ENCODE measurements around the gene MYO9B.
"Not testable (repeated sequence)": the region's sequence is repeated elsewhere in the genome, so short reads cannot be mapped to it uniquely, and the experiment has no call there.

Gene MYO9B

DNA sequence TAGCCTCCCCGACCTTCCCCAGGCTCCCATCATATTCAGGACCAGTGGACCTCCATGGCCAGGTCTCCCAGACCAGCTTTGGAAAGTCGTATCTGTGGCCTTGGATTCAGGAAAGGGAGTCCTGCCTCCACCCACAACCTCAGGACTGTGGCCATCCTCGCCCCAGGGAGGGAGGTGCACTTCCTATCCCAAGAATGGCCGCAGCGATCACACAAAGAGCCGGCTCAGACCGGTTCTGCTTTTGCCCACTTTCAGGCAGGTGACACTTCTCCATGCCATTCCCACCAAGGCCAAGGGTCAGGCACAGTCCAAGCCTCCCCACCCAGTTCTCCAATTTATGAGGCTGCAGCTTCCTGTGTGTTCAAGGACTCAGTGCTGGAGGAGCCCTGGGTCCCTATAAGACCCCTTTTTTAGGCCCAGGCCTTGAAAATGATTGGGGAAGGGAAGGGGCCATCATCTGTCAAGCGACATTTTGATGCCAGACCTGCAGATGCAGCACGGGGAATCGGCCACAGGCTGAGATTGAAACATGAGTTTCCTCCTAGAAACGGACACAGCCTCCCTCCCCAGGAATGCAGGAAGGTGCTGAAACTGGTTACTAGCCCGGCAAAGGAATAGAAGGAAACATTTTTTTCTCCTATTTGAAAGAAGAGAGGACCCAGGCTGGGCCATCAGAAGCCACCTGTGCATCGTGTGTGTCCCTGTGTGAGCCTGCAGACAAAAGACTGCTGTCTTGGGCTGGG is 74.0 kb downstream of the MYO9B start:
- no peak for DNase-seq

DNA sequence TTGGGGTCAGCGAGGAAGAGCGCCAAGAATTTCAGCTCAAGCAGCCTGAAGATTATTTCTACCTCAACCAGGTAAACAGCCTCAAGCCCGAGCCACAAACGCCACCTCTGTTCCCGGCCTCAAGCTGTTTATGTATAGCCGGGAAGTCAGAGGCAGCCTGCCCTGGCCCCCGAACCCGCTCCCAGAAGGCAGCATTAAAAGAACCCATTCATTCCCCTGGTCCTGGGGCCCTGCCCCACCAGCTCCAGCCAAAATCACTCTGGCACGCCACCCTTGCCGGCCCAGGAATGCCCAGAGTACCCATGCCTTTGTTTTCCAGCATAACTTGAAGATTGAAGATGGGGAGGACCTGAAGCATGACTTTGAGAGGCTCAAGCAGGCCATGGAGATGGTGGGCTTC is 78.4 kb downstream of the MYO9B start:
- no peak for DNase-seq

DNA sequence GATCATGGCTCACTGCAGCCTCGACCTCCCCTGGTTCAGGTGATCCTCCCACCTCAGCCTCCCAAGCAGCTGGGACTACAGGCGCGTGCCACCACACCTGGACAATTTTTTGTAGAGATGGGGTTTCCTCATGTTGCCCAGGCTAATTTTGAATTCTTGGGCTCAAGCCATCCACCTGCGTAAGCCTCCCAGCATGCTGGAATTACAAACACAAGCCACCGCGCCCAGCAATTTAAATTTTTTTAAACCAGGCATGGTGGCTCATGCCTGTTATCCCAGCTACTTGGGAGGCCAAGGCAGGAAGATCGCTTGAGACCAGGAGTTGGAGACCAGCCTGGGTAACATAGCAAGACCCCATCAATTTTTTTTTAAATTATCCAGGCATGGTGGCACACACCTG is 79.7 kb downstream of the MYO9B start:
- no peak for DNase-seq

DNA sequence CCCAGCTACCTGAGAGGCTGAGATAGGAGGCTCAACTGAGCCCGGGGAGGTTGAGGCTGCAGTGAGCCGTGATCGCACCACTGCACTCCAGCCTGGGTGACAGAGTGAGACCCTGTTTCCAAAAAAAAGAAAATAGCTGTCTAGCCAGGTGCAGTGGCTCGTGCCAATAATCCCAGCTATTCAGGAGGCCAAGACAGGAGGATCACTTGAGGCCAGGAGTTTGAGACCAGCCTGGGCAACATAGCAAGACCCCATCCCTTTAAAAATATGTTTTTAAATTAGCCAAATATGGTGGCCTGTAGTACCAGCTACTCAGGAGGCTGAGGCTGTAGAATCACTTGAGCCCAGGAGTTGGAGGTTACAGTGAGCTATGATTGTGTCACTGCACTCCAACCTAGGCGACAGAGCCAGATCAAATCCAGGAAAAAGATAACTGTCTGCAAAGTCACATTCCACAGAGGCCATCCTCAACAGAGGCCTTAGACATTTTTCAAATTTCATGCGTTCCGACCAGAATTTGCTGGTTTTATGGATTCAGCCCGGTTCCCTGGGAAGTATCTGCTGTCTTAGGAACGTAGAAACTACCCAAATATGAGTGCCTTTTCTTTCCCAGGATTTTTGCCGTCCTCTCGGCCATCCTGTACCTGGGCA is 80.8 kb downstream of the MYO9B start:
- DNase-seq: no peak

DNA sequence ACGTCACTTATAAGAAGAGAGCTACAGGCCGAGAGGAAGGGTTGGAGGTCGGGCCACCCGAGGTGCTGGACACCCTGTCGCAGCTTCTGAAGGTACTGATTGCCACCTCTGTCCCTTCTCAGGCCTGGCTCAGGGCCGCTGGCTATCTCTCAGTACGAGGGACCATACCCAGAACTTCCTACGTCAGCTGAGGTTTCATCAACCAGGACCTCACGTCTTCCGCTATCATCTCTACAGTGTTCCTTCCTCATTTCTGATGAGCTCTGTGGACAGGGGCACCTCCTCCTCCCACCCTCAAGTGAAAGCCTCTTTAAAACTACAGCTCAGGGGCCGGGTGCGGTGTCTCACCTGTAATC is 81.3 kb downstream of the MYO9B start:
- no peak for DNase-seq

DNA sequence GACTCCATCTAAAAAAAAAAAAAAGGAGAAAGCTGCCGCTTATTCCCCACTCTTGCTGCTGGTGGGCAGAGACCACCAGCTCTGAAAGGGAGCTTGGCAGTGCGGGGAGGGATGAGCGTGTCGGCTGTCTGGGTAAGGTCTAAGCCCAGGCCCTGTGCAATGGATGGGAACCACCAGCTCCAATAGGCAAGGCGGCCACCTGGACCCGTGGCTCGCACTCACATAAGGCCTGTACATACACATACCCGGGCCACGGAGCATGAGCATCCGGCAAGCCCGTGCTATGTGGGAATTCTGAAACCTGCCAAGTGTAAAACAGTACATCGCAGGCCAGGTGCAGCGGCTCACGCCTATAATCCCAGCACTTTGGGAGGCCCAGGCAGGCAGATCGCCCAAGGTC is 83.0 kb downstream of the MYO9B start:
- no peak for DNase-seq

DNA sequence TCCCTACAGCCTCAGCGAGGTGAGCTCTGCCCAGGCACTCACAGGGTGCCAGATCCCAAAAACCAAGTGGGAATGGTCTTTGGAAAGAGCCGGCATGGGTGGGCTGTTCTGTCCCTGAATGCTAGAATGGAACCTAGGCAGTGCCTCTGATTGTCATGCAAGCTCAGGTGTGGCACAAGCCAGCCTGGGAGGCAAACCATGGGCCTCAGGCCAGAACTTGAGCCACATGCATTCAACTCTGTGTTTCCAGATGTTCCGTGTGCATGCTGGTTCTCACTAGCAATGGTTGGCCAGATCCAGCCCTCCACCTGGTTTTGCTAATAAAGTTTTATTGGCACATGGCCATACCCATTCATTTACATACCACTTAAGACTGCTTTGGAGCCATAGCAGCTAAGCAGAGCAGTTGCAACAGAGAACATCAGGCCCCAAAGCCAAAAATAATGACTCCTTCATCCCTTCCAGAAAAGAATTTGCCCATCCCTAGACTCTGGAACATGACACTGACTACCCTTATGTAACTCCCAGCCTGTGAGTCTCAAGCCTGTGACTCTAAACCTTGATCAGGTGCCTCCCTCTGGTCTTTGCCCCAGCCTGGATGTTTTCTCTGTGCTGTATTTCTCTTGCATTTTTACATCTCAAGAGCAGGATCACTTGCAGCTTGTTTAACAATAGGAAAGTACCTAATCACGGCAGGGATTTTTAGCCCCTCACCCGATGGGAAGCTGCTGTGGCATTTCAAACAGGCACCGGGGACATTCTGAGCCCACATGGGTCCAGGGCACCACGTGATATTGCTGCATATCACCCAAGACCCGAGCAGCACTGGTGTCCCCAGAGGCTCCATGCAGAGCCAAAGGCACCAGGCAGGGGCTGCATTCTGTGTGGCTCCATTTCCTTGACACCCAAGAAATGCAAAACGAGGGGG is 84.2 kb downstream of the MYO9B start:
- DNase-seq: no peak

DNA sequence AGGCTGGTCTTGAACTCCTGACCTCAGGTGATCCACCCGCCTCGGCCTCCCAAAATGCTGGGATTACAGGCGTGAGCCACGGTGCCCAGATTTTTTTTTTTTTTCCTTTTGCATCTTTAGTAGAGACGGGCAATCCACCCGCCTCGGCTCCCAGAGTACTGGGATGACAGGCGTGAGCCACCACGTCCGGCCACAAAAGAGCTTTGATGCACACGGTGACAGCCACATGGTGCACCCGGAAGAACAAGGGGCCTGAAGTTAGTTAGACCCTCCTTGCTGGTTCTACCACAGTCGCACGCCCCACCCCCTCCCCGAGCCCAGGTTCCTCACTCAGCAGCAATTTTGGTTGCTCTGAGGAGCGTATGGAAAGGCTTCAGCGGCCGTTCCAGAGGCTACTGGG is 85.3 kb downstream of the MYO9B start:
- no peak for DNase-seq

DNA sequence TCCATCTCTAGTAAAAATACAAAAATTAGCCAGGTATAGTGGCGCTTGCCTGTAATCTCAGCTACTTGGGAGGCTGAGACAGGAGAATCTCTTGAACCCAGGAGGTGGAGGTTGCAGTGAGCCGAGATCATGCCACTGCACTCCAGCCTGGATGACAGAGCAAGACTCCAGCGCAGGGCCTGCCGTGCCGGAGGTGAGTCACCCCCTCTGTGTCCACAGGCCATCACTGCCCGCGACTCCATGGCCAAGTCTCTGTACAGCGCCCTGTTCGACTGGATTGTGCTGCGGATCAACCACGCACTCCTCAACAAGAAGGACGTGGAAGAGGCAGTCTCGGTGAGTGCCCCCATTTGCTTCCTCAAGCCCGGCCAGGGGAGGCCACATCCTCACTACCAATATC is 86.6 kb downstream of the MYO9B start:
- not testable (repeated sequence) for DNase-seq

DNA sequence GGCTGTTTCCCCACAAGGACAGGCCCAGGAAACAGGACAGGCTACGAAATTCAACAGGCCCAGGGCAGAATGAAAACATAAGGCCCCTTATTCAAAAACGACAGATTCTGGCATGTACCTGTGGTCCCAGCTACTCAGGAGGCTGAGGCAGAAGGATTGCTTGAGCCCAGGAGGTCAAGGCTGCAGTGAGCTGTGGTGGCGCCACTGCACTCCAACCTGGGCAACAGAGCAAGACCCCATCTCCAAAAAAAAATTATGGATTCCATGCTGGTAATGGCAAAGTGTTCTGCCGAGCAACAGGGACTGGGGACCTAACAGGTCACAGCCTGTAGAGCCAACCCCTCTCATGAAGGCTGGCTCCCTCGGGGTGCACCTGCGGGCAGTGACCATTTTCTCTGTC is 87.0 kb downstream of the MYO9B start:
- no peak for DNase-seq

DNA sequence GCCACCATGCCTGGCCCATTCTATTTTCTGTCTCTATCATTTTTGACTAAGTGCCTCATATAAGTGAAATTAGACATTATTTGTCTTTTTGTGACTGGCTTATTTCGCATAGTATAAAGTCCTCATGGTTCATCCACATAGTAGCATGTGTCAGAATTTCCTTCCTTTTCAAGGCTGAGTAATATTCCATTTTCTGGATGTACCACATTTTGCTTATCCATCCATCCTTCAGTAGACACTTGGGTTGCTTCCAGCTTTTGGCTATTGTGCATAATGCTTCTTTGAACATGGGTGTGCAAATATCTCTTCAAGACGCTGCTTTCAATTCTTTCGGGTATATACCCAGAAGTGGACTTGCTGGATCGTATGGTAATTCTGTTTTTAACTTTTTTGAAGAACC is 88.1 kb downstream of the MYO9B start:
- DNase-seq: no peak

DNA sequence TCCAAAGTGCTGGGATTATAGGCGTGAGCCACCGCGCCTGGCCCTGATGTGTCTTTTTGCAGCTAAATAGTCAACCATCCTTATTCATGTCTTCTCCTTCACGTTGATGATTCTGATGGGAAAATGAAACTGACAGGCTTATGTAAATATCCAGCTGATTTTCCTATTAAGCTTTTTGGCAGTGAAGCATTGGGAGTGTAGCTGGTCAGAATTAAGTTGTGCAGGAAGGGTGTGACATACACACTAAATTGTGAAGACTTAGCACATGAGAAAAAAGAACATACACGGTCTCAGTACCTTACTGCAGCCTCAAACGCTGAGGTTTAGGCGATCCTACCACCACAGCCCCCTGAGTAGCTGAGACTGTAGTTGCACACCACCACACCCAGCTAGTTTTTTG is 89.1 kb downstream of the MYO9B start:
- no peak for DNase-seq

DNA sequence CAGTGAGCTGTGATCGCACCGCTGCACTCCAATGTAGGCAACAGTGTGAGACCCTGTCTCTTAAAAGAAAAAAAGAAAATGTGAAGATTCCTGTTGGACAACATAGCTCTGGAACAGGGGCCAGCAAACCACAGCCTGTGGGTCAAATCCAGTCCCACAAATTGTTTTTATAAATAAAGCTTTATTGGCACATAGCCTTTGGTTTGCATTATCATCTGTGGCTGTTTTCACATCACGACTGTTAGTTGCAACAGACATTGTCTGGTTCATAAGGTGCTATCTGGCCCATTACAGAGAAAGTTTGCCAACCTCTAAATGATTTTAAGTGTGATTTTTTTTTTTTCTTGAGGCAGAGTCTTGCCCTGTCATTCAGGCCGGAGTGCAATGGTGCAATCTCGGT is 90.1 kb downstream of the MYO9B start:
- DNase-seq: no peak

DNA sequence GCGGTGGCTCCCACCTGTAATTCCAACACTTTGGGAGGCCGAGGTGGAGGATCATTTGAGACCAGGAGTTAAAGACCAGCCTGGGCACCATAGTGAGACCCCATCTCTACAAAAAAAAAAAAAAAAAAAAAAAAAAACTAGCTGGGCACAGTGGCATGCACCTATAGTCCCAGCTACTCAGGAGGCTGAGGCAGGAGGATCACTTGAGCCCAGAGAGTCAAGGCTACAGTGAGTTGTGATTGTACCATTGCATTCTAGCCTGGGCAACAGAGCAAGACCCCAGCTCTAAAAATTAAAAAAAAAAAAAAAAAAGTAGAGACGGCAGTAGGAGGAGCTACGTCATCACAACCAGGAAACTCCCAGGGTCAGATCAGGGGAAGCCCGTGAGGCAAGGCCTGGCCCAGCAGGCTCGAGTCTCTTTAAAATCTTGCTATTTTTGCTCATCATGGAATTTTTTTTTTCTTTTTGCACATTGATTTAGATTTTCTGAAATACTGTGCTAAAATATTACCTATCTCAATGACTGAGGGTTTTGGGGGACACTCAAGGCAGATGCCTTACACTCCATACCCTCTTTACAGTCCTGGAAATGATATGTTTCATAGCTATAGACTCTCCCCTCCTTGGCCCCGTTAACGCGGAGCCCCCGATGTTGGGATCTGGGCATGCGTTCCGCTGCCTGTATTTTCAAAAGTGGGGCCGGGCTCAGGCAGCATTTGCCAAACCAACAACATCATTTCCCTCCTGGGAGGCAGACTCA is 95.1 kb downstream of the MYO9B start:
- DNase-seq: no peak

DNA sequence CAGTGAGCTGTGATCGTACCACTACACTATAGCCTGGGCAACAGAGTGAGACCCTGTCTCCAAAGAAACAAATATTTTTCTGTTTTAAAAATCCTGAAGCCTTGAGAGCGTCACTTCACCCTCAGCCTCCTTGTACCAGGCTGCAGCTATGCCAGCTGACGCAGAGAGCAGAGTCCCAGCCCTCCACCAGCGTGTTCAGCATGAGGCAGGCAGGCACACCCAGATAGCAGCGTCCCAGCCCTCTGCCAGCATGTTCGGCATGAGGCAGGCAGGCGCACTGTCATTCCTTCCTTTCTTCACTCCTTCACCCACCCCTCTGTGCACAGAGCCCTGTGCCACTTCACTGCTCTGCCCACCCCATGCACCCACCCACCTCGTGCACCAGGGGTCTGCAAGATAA is 96.3 kb downstream of the MYO9B start:
- DNase-seq: no peak

DNA sequence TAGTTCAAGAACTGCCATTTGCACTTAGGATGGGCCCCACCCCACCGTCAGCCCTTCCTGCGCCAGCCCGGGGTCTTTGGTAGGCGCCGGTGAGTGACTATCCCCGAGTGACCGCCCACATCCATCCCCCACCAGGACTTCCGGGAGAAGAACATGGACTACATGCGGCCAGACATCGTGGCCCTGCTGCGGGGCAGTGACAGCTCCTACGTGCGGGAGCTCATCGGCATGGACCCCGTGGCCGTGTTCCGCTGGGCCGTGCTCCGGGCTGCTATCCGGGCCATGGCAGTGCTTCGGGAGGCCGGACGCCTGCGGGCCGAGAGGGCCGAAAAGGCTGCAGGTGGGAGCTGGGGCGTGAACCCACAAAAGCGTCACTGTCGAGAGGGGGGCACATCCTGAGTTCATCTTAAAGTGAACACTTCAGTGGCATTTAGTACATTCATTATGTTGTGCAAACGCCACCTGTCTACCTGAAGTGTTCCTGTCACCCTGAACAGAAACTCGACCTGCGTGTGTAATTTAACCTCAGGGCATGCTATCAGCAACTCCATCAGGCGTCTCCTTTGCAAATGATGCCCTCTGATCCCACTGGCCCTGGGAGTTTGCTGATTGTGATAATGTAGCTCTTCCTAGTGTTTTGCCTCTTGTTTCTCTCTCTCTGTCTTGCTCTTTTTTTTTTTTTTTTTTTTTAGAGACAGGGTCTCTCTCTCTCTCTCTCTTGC is 97.2 kb downstream of the MYO9B start:
- DNase-seq: no peak

DNA sequence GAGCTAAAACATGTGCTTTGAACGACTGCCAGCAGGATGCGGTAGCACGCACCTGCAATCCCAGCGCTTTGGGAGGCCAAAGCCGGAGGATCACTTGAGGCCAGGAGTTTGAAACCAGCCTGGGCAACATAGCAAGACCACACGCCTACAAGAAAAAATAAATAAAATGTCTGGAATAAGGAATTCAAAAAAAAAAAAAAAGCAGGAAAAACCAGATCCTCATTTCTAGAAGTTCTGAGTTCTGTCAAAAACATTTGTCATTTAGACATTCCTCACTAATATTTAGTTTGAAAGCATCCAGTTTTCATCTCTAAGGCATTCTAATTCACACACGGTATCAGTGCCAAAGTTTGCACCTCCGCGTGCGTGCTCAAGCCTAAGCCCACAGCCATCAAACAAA is 102.7 kb downstream of the MYO9B start:
- no peak for DNase-seq

DNA sequence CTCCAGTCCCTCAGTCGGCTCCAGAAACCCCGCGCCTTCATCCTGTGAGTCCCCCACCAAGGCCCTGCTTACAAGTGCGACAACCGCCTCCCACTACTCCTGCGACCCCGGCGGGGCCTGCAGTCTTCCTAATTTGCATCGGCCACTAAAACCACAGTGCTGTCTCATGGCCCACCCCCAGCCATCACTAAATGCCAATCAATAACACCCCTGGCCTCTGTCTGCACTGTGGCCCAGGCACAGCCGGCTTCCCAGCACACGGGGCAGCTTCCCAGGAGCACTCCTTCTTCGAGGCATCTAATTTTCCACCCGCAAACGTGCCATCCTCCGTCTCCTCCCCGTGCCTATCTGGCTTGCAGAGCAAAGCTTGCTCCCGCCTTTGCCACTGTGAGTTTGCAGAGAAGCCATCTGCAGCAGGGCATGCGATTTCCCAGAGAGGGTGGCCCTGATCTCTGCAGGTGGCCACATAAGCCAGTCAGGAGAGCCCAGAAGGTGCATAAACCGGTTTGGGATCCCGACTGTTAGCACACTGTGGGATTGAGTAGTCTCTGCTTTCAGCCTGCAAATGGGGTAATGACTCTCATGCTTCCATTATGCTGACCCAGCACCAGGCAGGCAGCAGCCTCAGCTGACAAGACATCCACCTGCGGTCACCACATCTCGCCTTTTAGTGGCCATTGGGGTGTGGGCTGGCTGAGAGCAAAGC is 105.6 kb downstream of the MYO9B start:
- DNase-seq: no peak

DNA sequence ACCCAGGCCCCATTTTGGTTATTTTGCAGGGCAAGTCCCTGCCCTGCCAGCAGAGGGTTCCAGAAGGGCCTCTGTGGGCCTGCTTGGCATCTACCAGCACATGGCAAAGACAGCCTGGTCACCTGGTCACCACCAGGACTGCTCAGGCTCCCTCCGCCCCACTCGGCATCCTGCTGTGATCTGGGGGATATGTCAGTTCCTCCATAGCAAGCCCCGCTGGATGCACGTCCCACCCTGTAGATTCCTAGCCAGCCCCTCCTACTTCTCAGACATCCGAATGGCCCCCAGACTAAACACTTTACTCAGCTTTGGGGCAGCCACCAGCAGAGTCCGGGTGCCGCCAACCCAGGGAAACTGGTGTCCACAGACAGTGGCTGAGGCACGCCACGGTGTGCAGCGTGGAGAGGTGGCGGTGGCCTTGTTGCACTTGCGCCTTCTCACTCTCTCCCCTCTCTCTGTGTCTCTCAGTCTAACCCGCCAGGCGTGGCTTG is 107.7 kb downstream of the MYO9B start:
- DNase-seq: no peak

DNA sequence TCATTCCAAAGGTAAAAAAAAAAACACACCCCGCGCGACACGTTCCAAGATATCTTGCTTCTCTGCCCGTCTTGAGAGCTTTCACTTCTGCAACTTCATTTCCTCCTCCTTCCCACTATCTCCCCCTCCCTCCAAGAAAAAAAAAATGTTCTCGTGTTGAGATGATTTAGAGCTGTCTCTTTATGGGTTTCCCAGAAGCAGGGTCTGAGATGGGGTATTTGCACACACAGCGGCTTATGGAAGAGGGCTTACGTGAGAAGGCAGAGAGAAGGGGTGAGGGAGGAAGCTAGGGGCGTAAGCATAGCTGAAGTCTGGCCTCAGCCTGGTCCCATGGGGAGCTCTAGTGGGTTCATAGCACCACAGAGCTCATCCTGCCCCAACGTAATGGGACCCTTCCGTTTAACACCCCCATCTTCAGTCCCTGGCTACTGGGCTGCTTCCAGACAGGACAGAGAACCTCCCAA is 108.3 kb downstream of the MYO9B start:
- DNase-seq: no peak

DNA sequence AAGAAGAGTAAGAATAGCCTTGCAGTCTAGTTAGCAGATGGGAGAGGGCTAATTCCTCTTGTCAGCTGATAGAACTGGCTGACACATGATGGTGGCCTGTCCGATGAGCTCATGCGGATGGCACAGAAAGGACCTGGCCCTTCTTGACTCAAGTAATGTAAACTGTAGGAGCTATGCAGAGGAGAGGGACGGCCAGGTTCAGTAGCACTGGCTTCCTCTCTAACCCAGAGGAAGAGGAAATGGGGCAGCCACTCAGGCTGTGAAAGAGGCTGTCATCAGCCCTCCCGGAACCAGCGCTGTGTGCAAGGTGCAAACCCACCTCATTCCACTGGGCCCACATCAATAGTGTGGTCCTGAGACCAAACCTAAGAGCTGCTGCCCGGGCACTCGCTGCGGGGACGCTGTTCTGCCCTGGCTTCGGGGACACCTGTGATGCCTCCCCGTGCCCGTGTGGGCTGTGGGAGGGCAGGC is 108.8 kb downstream of the MYO9B start:
- peak; percentile 18 for DNase-seq
